Bronchial epithelial cell (primary cell): ENCODE data around the gene TLR6. TPM values are rescaled to one million over a fixed set of nuclear protein-coding genes. Genes with fewer than 3 reads are reported as not detected.
A peak's percentile ranks its signal among the peaks of the same experiment; 100 is the strongest.

Experiments
- DNase-seq: peaks from one replicate; pipeline ENCODE4 v3.0.0-alpha.2; 2010; ENCODE audit warnings: low read depth
- FAIRE-seq: peaks from 2 replicates; lab custom pipeline; 2011; peaks lifted over from hg19 to GRCh38; lab: Jason Lieb, UNC
- H3K27me3 ChIP-seq: 2 replicates; pipeline ENCODE4 v1.5.1; 2011; ENCODE audit warnings: low read length; ENCODE audit not compliant: control insufficient read depth, insufficient read depth
- H3K36me3 ChIP-seq: 2 replicates; pipeline ENCODE4 v1.5.1; 2011; ENCODE audit warnings: low read length; ENCODE audit not compliant: control insufficient read depth, insufficient read depth
- H3K4me3 ChIP-seq: 2 replicates; pipeline ENCODE4 v1.5.1; 2011; ENCODE audit warnings: mild to moderate bottlenecking, low read depth, low read length, control low read depth
- CTCF ChIP-seq: IDR thresholded peaks from 2 replicates; pipeline ENCODE4 v1.5.1; 2011; ENCODE audit warnings: mild to moderate bottlenecking, moderate library complexity, low read length, control low read depth, inconsistent platforms; ENCODE audit not compliant: insufficient read depth, severe bottlenecking
- total RNA-seq: library from RNA; depleted of rRNA; stranded (reverse); fragments of >200 nt; gene quantifications from 2 replicates; pipeline ENCODE4 v1.2.1, GENCODE V29; 2014

Gene TLR6
- total RNA-seq, 1 donor from 2014 or later, result 0.26 TPM

DNA sequence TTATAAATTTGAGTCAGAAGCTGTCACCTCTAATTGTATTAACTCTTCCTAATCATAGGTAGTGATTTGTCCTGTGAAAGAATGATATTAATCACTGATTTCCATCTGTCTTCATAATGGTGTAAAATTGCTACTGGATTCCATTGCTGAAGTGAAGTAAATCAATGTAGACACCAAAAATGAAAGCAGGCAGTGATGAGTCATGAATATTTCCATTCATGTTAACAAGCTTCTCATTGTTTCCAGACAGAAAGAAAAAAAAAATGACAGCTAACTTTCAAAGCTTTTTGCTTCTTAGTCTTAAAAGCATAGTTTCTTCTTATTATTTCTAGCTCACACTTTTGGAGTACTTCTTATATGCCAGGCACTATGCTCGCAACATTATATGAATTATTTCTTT, 32.5 kb upstream of the TLR6 start:
- TF ChIP-seq CTCF, result no peak
- peak; percentile 86 for DNase-seq
- Histone ChIP-seq H3K4me3 (no peak overlapping the region), H3K36me3 (peaks cover 3% of the 10 kb centered on the region), H3K27me3 (no peaks in the 10 kb centered on the region)
- FAIRE-seq, result no peak

DNA sequence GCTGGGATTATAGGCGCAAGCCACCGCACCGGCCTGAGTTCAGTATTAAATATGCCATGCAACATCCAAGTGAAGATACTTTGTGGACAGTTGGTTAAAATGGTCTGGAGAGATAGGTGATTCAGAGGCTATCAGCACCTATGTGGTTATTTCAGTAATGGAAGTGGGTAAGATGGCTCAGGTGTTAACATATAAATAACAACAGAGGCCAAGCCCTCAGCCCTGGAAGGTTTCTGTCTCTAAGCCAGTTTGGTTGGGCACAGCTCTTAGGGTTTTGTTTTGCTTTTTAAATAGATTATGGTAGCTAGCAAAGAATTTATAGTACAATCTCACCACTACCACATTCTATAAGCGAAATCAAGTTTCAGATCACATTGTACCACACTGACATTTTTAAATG, 27.6 kb upstream of the TLR6 start:
- no peak for DNase-seq
- no peaks in the 10 kb centered on the region for H3K27me3 ChIP-seq
- FAIRE-seq, result no peak
- H3K4me3 ChIP-seq, result no peak overlapping the region
- no peaks in the 10 kb centered on the region for H3K36me3 ChIP-seq
- TF ChIP-seq CTCF, result no peak

DNA sequence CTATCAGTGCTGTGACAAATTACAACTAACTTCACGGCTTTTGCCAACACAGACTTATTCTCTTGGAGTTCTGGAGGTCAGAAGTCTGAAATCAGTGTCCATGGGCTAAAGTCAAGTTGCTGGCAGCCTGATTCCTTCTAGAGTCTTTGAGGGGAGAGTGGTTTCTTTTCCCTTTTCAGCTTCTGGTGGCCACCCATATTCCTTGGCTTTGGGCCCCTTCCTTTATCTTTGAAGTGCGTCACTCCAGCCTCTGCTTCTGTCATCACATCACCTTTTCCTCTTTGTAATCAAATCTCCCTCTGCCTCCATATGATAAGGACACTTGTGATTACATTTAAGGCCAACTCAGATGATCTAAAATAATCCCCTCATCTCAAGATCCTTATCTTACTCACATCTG, 20.0 kb upstream of the TLR6 start:
- no peaks in the 10 kb centered on the region for H3K27me3 ChIP-seq
- H3K4me3 ChIP-seq, result no peak overlapping the region
- TF ChIP-seq CTCF, result no peak
- H3K36me3 ChIP-seq, result peaks cover 4% of the 10 kb centered on the region
- FAIRE-seq (no peak), DNase-seq (no peak)

GRCh38 chr4:38873290-38873944, 16.8 kb upstream of the TLR6 start:
- no peak for FAIRE-seq
- DNase-seq, result no peak
- Histone ChIP-seq H3K4me3 (no peak overlapping the region), H3K36me3 (peaks cover 10% of the 10 kb centered on the region), H3K27me3 (no peaks in the 10 kb centered on the region)
- no peak for TF ChIP-seq CTCF

GRCh38 chr4:38872620-38873019, 16.0 kb upstream of the TLR6 start:
- no peaks in the 10 kb centered on the region for H3K27me3 ChIP-seq
- peaks cover 7% of the 10 kb centered on the region for H3K36me3 ChIP-seq
- DNase-seq, result peak; percentile 59
- FAIRE-seq, result no peak
- TF ChIP-seq CTCF, result no peak
- no peak overlapping the region for H3K4me3 ChIP-seq

GRCh38 chr4:38871593-38871992, 15.0 kb upstream of the TLR6 start:
- FAIRE-seq (no peak), DNase-seq (no peak)
- H3K4me3 ChIP-seq, result no peak overlapping the region
- peaks cover 7% of the 10 kb centered on the region for H3K36me3 ChIP-seq
- TF ChIP-seq CTCF, result no peak
- H3K27me3 ChIP-seq, result no peaks in the 10 kb centered on the region
